T-helper 2 cell treated with Interferon-gamma antibody and Interleukin-4, amounts not matched to agents 100 ng/mL and 5 ng/mL, for 36 hours (primary cell): ENCODE results near the gene MYO5B. TPM values are rescaled to one million over a fixed set of nuclear protein-coding genes. Genes with fewer than 3 reads are reported as not detected.
"Not testable (repeated sequence)": the region's sequence is repeated elsewhere in the genome, so short reads cannot be mapped to it uniquely, and the experiment has no call there.

ENCODE experiments used
- intact Hi-C: fragments of 100-400 bp; cut with micrococcal nuclease; formaldehyde crosslinking; loops from one replicate; pipeline ENCODE4 v1.15.1; 2023
- total RNA-seq: library from RNA; stranded (reverse); gene quantifications from 2 replicates; pipeline ENCODE4 v1.2.3, GENCODE V29; 2022

Gene MYO5B
- total RNA-seq, 1 donor from 2014 or later: 0.02 TPM

- intact Hi-C loops: no loop called here
Observed at GRCh38 chr18:50107468-50107977, 87.4 kb downstream of the MYO5B start.

GRCh38 chr18:50105027-50105426, 89.9 kb downstream of the MYO5B start:
- intact Hi-C loops: no loop called here

- intact Hi-C loops: no loop called here
Observed at GRCh38 chr18:50104421-50104820, 90.5 kb downstream of the MYO5B start.

DNA sequence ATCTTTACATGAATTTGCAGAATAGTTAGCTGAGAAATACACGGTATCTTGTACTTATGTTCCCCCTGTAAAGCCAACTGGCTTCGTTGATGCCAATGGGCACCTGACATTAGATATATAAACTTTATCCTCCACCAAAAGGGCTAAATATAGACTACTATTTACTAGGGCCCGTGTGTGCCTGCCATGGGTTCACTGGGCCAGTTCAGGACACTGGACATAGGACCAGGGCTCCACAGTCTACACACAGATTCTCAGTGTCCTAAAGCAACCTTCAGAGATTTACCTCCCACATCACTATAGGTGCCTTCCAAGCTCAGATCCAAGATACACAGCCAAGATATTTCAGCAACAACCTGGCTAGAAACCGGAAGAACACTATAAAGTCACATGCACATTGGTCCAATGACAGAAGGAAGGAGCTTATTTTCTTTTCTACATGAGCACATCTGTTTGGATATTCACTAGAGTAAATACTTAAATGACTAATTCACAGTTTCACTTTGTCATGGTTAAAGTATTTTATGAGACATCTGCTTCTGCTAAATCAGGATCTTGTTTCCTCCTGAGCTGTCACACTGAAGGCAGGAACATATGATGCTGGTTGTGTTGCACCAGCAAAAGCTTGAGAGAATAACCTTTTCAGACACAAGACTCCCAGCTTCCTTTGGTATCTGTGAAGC, 95.1 kb downstream of the MYO5B start:
- intact Hi-C loops: no loop called here

DNA sequence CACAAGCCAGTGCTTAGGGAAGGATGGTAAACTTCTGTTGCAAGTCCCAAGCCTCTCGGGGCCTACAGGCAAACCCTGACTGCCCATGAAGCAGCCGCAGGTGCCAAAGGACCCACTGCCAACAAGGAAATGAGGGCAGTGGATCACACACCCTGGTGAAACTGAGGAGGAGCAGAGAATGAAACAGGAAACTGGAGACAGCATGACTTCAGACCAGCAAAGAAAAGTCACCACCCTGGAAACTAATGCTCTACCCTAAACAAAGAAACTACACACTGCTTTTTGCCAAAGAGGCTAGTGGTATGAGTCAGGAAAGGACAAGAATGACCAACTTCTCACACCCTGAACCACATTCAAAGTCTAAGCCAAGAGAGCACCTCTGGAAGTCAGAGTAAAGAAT, 97.2 kb downstream of the MYO5B start:
- intact Hi-C loops: no loop called here

DNA sequence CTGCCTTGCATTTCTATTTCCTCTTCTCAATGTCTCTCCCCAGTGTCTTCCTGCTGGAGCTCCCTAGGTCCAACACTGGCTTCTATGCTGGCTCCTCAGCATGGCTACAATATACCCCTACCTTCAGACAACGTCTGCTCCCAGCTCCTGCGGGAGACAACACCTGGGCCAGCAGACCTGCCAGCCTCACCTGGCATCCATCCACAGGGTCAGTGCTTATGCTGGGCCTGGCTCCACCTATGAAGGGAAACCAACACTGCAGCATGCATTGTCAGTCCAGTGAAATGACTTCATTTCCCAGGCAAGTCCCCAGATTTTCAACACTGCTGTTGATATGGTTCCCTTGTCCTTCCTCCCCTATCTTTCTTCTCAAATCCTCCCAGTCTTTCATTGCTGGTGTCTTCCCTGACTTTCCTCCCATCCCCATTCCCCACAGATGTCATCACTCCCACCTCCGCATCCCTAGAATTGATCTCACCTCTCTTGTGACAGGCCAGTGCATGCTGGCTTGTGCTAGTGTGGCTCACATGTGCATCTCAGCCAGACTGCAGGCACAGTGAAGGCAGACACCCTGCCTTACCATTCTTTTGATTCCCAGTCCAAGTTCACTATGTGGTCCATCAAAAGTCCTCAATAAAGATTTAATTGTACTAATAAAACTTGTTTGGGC, 98.0 kb downstream of the MYO5B start:
- intact Hi-C loops: no loop called here

- intact Hi-C loops: not testable (repeated sequence)
Observed at GRCh38 chr18:50094786-50095185, 100.2 kb downstream of the MYO5B start.

- intact Hi-C loops: no loop called here
Observed at GRCh38 chr18:50094221-50094773, 100.7 kb downstream of the MYO5B start.

DNA sequence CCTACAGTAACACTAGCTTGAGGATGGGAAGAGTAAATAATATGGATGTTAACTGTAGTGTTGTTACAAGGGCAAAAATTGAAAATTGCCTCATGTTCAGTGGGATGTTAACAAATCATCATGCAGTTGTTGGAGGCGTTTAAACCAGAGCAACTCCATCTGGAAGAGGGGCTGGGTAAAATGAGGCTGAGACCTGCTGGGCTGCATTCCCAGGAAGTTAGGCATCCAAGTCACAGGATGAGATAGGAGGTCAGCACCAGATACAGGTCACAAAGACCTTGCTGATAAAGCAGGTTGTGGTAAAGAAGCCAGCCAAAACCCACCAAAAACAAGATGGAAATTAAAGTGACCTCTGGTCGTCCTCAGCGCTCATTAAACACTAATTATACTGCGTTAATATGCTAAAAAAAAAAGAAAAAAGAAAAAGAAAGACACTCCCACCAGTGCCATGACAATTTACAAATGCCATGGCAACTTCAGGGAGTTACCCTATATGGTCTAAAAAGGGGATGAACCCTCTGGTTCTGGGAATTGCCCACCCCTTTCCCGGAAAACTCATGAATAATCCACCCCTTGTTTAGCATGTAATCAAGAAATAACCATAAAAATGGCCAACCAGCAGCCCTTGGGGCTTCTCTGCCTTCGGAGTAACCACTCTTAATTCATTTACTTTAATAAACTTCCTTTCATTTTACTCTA, 101.4 kb downstream of the MYO5B start:
- intact Hi-C loops: no loop called here

- intact Hi-C loops: no loop called here
Observed at GRCh38 chr18:50092245-50092805, 102.6 kb downstream of the MYO5B start.

- intact Hi-C loops: no loop called here
Observed at GRCh38 chr18:50091509-50092244, 103.3 kb downstream of the MYO5B start.

DNA sequence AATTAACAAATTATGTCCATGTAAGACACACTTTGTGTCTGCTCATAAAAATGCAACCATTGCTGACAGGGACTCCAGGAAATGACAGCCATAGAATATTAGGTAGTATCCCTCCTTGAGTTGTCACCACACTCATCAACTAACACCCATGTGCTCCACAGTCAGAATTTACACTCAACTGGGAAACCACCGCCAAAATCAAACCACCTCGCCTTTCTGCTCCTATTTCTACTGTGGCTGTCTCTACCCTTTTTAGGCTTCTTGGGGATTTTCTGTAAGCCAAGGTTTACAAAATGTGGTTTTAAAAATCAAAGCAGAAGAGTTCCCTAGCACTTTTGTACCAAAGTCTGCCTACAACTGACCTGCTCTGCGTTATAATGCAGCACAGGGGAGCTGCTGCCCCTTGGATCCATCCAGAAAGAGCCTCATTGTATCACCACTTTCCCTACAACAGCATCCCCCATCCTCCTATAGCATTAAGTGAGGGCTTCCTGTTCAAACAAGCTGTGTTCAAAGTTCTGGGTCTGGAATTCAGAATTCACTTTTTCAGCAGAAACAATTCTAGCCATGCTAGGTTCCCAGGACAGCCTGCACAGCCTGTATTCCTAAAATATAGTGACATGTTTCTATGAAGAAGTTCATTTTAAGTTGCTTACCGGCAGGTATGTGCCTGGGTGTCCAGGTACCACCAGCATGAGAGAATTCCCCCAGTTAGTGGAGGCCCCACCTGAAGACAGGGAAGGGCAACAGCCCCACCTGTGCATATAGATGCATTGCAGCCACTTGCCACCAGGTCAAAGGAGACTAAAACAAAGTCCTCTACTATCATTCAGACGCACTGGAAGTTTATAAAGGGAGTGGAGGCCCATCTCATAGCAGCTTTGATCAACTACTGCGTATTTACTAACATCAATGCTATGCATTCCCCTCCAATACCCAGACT, 104.3 kb downstream of the MYO5B start:
- intact Hi-C loops: no loop called here

DNA sequence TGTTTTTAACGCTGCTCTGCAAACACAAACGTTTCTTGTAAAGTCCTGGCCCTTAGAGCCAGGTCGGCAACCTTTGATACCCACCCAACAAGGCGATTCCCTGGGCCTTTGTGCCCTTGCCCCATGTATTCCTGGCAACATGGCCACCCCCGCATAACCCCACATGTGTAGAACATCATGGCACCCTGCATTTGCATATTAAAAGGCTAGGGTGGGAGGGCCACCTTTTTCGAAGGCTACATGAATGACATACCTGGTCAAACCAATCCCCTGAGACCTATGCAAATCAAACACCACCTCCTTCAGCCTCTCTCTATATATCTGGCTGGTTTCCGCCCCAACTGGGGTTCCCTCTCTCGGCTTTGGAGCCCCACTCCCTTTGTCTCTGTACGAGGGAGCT, 105.2 kb downstream of the MYO5B start:
- intact Hi-C loops: no loop called here

- intact Hi-C loops: no loop called here
Observed at GRCh38 chr18:50083708-50084107, 111.2 kb downstream of the MYO5B start.

DNA sequence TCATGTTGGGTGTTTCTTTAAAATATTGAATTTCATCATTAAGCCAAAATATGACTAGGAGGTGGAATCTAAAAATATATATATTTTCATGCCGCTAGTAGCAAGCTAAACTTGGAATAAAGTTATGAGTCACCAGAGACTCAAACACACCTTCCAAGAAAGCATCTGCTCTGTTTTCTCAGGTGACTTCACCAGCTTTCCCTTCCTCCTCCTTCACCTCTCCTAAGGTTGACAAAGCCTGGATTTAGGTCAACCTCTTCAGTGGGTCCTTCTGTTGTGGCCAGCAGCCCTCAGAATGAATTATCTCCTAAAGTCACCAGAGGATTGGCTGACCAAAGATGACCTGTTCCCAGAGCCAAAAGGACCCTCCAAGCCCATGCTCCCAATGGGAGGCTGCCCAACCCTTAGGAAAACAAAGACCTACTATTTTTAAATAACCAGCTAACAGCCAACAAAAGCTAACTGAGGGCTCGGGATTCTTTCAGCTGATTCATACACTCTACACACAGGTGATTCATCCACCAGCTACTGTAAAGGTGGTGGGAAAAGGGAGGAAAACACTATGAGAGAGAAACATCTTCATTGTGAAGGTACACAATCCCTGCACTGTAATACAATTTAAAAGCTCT, 113.9 kb downstream of the MYO5B start:
- intact Hi-C loops: no loop called here

- intact Hi-C loops: no loop called here
Observed at GRCh38 chr18:50080316-50080715, 114.6 kb downstream of the MYO5B start.

- intact Hi-C loops: no loop called here
Observed at GRCh38 chr18:50079571-50080295, 115.2 kb downstream of the MYO5B start.

DNA sequence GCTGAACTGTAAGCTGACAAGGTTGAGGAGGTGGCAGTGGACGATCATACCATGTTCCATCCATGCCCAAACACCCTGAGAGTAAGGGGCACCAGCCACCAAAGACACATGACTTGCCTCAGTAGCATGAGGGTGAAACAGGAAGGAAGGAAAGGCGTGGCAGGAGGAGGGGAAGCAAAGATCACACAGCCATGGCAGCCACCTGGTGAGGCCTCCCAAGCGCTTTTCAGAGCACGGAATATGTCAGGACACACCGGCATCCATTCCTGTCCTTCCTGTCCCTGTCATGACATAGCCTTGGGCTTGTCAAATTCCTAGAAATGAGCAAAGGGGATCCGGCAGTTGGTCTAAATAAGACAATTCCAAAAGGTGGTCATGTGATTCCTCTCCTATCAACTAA, 118.7 kb downstream of the MYO5B start:
- intact Hi-C loops: no loop called here

DNA sequence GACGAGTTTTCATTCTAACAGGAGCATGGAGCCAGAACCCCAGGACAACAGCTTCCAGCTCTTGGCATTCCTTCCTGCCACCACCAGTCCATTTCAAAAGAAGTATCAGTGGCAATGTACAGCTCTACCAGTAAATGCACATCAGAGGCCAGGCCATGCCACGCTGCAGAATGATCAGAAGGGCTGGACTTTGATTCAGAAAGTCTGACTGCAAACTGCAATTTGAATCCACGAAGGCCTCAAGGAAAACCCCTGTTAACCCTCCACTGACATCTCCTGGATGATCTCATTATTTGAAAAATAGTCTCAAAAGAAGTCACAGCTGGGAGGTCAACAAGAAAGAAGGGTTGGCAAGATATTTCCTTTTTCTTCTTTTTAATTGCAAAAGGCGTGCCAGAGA, 119.2 kb downstream of the MYO5B start:
- intact Hi-C loops: no loop called here
